RWPE2 (cell line): ENCODE data around the gene LYPD4.
A peak's percentile ranks its signal among the peaks of the same experiment; 100 is the strongest.

Experiments used
- ATAC-seq: fragments of 200-7000 bp; cut with Tn5 transposase; 3 replicates; pipeline ENCODE4 v1.9.1; 2021; ENCODE audit warnings: low read depth
- DNase-seq: peaks from one replicate; pipeline ENCODE4 v3.0.0-alpha.2; 2020; ENCODE audit warnings: low spot score
- H3K27ac ChIP-seq: fragments of 450-650 bp; 2 replicates; pipeline ENCODE4 v1.5.1; 2017; ENCODE audit warnings: mild to moderate bottlenecking; ENCODE audit not compliant: poor library complexity, severe bottlenecking
- H3K27me3 ChIP-seq: fragments of 250-450 bp; sonication (Bioruptor Pico); 2 replicates; pipeline ENCODE4 v1.5.1; 2021; ENCODE audit warnings: mild to moderate bottlenecking, moderate library complexity; ENCODE audit not compliant: insufficient read depth, poor library complexity, severe bottlenecking
- H3K36me3 ChIP-seq: fragments of 250-450 bp; sonication (Bioruptor Pico); 2 replicates; pipeline ENCODE4 v1.5.1; 2020; ENCODE audit warnings: low read depth, mild to moderate bottlenecking, moderate library complexity
- H3K4me1 ChIP-seq: fragments of 250-450 bp; sonication (Bioruptor Pico); 2 replicates; pipeline ENCODE4 v1.5.1; 2021; ENCODE audit warnings: mild to moderate bottlenecking, moderate library complexity; ENCODE audit not compliant: insufficient read depth, poor library complexity, severe bottlenecking
- H3K4me3 ChIP-seq: fragments of 250-450 bp; sonication (Bioruptor Pico); 2 replicates; pipeline ENCODE4 v1.5.1; 2021; ENCODE audit warnings: mild to moderate bottlenecking, moderate library complexity; ENCODE audit not compliant: severe bottlenecking
- H3K9me3 ChIP-seq: fragments of 250-450 bp; sonication (Bioruptor Pico); 2 replicates; pipeline ENCODE4 v1.5.1; 2021; ENCODE audit warnings: mild to moderate bottlenecking, moderate library complexity; ENCODE audit not compliant: severe bottlenecking
- TF ChIP-seq, protein P1 (sequence below): fragments of 450-650 bp; IDR thresholded peaks from one replicate; pipeline ENCODE4 v1.5.1; 2017; ENCODE audit warnings: mild to moderate bottlenecking, moderate library complexity; ENCODE audit not compliant: poor library complexity, severe bottlenecking

Gene LYPD4

DNA sequence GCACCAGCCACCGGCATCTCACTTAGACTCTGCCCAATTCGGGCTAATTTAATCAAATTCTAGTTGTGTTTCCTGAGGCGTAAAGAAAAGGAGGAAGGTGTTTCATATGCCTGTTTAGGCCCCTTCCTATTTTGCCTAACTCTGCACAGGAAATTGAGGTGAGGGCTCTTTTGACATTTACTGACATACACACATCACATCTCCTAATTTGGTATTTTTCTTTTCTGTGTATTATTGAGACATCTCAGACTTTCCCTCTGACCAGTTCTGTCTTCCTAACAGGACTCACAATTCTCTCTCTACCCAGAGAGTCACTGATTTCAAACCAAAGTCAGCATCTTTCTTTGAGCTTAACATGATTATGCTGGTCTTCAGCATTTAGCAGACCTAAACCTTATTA is 40.1 kb downstream of the LYPD4 start:
- TF ChIP-seq, protein P1, sequence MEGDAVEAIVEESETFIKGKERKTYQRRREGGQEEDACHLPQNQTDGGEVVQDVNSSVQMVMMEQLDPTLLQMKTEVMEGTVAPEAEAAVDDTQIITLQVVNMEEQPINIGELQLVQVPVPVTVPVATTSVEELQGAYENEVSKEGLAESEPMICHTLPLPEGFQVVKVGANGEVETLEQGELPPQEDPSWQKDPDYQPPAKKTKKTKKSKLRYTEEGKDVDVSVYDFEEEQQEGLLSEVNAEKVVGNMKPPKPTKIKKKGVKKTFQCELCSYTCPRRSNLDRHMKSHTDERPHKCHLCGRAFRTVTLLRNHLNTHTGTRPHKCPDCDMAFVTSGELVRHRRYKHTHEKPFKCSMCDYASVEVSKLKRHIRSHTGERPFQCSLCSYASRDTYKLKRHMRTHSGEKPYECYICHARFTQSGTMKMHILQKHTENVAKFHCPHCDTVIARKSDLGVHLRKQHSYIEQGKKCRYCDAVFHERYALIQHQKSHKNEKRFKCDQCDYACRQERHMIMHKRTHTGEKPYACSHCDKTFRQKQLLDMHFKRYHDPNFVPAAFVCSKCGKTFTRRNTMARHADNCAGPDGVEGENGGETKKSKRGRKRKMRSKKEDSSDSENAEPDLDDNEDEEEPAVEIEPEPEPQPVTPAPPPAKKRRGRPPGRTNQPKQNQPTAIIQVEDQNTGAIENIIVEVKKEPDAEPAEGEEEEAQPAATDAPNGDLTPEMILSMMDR: no peak
- no peak overlapping the region for H3K27ac ChIP-seq
- no peak overlapping the region for H3K4me3 ChIP-seq
- H3K27me3 ChIP-seq: no peaks in the 10 kb centered on the region
- no peaks in the 10 kb centered on the region for H3K9me3 ChIP-seq
- H3K4me1 ChIP-seq: peaks cover 5% of the 10 kb centered on the region
- no peak; the same call in 2 of the 3 replicates for ATAC-seq
- no peak for DNase-seq
- H3K36me3 ChIP-seq: no peaks in the 10 kb centered on the region

DNA sequence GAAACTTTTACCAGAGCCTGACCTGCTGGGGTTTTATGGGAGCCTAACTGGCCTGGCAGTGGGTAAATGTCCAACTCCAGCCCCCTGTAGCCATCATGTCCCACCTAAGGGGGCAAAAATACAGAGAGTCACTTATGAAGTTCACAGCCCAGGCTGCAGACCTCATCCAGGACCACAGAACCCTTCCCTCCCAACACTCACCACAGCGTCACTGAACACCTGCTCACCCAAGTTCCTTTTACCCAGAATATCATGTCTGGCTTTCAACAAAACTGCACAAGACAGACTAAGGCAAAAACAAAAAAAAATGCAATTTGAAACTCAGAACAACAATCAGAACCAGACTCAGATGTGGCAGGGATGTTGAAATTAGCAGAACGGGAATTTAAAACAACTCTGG is 41.7 kb downstream of the LYPD4 start:
- ATAC-seq (no peak), DNase-seq (no peak)
- Histone ChIP-seq H3K4me1 (peaks cover 12% of the 10 kb centered on the region), H3K9me3 (no peaks in the 10 kb centered on the region), H3K36me3 (no peaks in the 10 kb centered on the region), H3K4me3 (no peak overlapping the region), H3K27ac (no peak overlapping the region), H3K27me3 (no peaks in the 10 kb centered on the region)
- TF ChIP-seq, protein P1: no peak

DNA sequence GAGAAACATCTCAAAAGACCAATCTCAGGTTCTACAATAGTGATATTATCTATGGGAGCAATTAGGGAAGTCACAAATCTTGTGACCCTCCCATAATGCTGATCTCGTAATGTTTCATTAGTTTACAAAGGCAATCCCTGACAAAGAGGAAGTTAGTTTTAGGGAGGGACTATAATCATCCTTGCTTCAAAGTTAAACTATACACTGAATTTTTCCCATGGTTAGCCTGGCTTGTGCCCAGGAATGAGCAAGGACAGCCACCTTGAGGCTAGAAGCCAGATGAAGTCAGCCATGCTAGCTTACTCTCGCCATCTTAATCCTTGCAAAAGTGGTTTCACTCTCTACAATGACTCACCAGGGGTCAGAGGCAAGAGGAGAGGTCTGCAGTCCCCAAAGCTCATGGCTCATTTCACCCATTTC is 42.7 kb downstream of the LYPD4 start:
- Histone ChIP-seq H3K4me1 (peaks cover 12% of the 10 kb centered on the region), H3K27me3 (no peaks in the 10 kb centered on the region), H3K4me3 (no peak overlapping the region)

DNA sequence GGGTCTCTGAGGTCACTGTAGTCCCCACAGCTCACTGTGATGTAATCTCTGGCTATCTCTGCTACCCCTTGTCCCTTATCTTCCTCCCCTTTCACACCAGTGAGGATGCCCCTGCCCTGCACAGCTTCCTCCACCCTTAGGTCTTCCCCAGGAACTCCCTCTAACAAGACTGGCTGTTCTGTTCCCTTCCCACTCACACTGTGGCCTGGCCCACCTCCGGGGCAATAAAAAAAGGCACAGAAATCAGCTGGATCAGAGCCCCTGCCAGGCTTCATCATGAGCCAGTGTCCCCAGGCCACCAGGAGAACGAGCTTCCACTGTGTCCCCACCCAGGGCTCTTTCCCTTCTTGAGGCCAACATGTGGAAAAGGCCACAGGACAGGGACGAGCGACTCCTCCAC is 43.5 kb downstream of the LYPD4 start:
- Histone ChIP-seq H3K27me3 (no peaks in the 10 kb centered on the region), H3K4me1 (peaks cover 12% of the 10 kb centered on the region), H3K36me3 (no peaks in the 10 kb centered on the region), H3K9me3 (no peaks in the 10 kb centered on the region), H3K4me3 (no peak overlapping the region), H3K27ac (no peak overlapping the region)
- TF ChIP-seq, protein P1: no peak
- ATAC-seq: no peak
- no peak for DNase-seq

More for the DNA sequence above, 42.7 kb downstream of the LYPD4 start:
- DNase-seq (no peak), ATAC-seq (no peak)
- Histone ChIP-seq H3K36me3 (no peaks in the 10 kb centered on the region), H3K27ac (no peak overlapping the region), H3K9me3 (no peaks in the 10 kb centered on the region)
- TF ChIP-seq, protein P1: no peak

DNA sequence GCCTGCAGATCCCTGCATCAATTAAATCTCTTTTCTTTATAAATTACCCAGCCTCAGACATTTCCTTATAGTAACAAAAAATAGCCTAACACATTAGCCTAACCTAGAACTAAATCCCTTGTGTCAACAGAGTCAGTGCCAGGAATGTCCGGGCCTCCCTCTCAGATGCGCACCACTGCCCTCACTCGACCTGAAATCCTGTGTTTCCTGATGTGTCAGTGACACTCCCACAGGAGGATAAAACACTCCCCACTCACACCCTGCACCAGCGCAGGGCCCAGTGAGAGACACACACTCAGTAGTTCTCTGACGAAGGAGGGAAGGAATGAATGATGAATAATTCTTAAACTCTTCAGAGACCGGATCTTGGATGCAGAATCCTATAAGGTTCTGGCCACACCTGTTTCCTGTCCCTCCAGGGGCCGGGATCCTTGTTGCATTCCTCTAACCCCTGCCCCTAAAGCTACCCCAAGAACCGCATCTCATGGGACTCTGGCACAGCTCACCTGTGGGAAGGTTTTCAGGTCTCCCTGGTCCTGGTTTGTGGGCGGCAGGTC is 45.0 kb downstream of the LYPD4 start:
- no peaks in the 10 kb centered on the region for H3K9me3 ChIP-seq
- TF ChIP-seq, protein P1: no peak
- peak overlapping the region; percentile 13 for H3K27ac ChIP-seq
- H3K4me3 ChIP-seq: no peak overlapping the region
- ATAC-seq (peak; percentile 73), DNase-seq (no peak)
- H3K36me3 ChIP-seq: no peaks in the 10 kb centered on the region
- peaks cover 12% of the 10 kb centered on the region for H3K4me1 ChIP-seq
- no peaks in the 10 kb centered on the region for H3K27me3 ChIP-seq
